Heart left ventricle (tissue), 13 donors: Measurements from ENCODE around the gene GAL3ST2.

Source experiments
- CTCF ChIP-seq, 12 donors: fragments of 200-600 bp; sonication (generic) in 4 of 12; IDR thresholded peaks; one replicate each; pipeline versions ENCODE4 v1.5.0 to v1.8.0; 2018 to 2022; ENCODE audit warnings: antibody characterized with exemption in 12 of 12, mild to moderate bottlenecking in 5 of 12
- POLR2A ChIP-seq, 2 donors: fragments of 450-650 bp; IDR thresholded peaks; one replicate each; pipeline ENCODE4 v1.6.1; 2017; ENCODE audit warnings: antibody characterized with exemption in 2 of 2, mild to moderate bottlenecking in 2 of 2, moderate library complexity in 2 of 2
- donor health status: ischemic (EF 13 %, LVEDD 7.1; RV severe dilation, severe dysfunction).
- donor health status: DM: no; HTN: yes; CAD: no.
- donor health status: DM: no; HTN: no; CAD: no.
- donor health status: ischemic (EF 25% LVEDD 6.9; RV normal size, moderate dysfunction).
- donor health status: ischemic (EF 25% LVEDD 5.7; RV mildly dilated, moderate dysfunction).
- donor health status: ischemic (EF 35%, LVEDD 5.7; RV mildly dilated, moderate dysfunction).
- donor health status: nonischemic (EF 11% LVEDD 7.7; RV severe dilation, severe dysfunction).
- donor health status: DM: yes; HTN: yes; CAD: no.
- donor health status: PGD.
- donor health status: ischemic (EF 29% LVEDD 5.4; RV normal size, mild dysfunction).
- donor health status: nonischemic (EF 23%, LVEDD 6.1; RV moderate dilation, normal function).

DNA sequence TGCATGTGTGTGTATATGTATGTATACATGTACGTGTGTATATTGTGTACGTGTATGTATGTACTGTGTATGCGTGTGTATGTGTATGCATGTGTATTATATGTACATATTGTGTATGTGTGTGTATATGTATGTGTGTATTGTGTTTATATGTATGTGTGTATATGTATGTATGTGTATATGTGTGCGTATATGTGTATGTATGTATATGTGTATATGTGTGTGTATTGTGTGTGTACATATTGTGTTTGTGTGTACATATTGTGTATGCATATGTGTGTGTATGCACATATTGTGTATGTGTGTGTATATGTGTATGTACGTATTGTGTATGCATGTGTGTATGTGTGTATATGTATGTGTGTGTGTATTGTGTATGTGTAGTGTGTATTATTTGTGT lies 16.8 kb downstream of the GAL3ST2 start:
- no peak for TF ChIP-seq CTCF (IDR thresholded peaks at IDR 0.05)
- TF ChIP-seq POLR2A (IDR thresholded peaks at IDR 0.05), result no peak
